GM12864 (cell line): ENCODE data around the gene ROBO2.

Source experiments
- DNase-seq: peaks from one replicate; pipeline ENCODE4 v3.0.0-alpha.2; 2011; ENCODE audit warnings: low read depth
- H3K4me3 ChIP-seq: 2 replicates; pipeline ENCODE4 v1.5.1; 2011; ENCODE audit warnings: mild to moderate bottlenecking, low read depth, low read length, control low read depth
- CTCF ChIP-seq: IDR thresholded peaks from 2 replicates; pipeline ENCODE4 v1.5.1; 2011; ENCODE audit warnings: low read depth, mild to moderate bottlenecking, moderate library complexity, low read length, control low read depth, inconsistent platforms; ENCODE audit errors: missing control alignments

Gene ROBO2

DNA sequence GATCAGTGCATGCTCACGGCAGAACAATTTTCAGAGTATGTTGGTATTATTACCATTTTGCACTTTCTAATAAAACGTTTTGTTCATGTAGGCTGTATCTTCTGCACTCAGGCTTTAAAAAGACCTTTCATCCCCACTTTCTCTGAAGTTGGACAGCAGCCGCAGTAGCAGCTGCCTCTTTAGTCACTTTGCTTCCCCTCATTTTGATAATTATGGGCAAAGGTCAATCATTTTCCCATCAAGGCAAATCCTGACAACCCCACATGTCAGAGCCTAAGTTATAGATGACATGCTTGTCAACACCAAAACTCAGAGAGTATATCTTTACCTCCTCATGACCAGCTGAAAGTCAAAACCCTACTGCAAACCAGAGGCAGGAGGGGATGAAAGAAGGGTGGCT lies 99.7 kb downstream of the ROBO2 start:
- DNase-seq, result no peak
- TF ChIP-seq CTCF, result no peak
- no peak overlapping the region for H3K4me3 ChIP-seq

GRCh38 chr3:77141423-77141822 lies 101.5 kb downstream of the ROBO2 start:
- no peak for TF ChIP-seq CTCF
- no peak overlapping the region for H3K4me3 ChIP-seq
- DNase-seq, result no peak

DNA sequence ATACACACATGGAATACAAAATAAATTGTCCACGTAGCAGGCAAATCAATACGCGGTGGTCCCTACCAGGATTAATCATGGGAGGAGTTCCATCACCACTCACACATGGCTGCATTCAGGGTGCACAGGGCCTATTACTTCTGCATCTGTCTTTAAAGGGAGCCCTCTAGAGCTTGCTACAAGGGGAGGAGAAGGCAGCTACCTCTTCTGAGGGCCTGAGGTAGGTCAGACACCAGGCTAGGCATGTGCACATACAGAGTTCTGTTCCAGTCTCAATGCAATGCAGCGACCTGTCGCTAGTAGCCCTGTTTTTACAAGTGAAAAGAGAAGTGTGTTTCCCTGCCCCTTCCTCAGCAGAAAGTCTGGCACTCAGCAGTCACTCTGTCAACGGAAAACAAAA lies 102.7 kb downstream of the ROBO2 start:
- no peak overlapping the region for H3K4me3 ChIP-seq
- TF ChIP-seq CTCF, result no peak
- no peak for DNase-seq

- H3K4me3 ChIP-seq, result no peak overlapping the region
- DNase-seq, result no peak
- no peak for TF ChIP-seq CTCF
Observed at GRCh38 chr3:77146004-77146403, 106.1 kb downstream of the ROBO2 start.

- no peak for TF ChIP-seq CTCF
- no peak overlapping the region for H3K4me3 ChIP-seq
- DNase-seq, result no peak
Observed at GRCh38 chr3:77147836-77148578, 108.1 kb downstream of the ROBO2 start.

- no peak for DNase-seq
- TF ChIP-seq CTCF, result no peak
- no peak overlapping the region for H3K4me3 ChIP-seq
Observed at GRCh38 chr3:77149382-77149781, 109.5 kb downstream of the ROBO2 start.

DNA sequence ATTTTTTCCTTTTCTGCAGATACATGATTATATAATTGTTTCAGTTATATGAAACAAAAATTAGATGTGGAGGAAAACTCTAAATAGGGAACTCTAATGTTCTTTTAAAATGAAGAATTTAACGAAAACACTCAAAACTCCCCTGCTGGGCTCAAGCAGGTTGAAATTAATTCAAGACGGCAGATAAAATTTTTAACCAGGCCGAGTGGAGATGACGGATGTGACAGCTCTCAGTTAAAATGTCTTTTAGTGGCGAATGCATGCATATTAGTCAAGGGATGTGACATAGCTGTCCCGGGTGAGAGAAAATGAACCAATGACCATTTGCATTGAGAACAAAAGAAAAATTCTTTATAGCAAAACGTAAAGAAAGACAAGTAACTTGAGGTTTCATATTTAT lies 110.1 kb downstream of the ROBO2 start:
- DNase-seq, result no peak
- no peak for TF ChIP-seq CTCF
- no peak overlapping the region for H3K4me3 ChIP-seq
